CD4-positive, alpha-beta T cell treated with Interleukin-4 for 4 hours (primary cell): ENCODE results near the gene CPLANE2.
"Not testable (repeated sequence)": the region's sequence is repeated elsewhere in the genome, so short reads cannot be mapped to it uniquely, and the experiment has no call there.

Experiments used
- DNase-seq: peaks from one replicate; pipeline ENCODE4 v3.0.0-alpha.2; 2020

Gene CPLANE2, protein sequence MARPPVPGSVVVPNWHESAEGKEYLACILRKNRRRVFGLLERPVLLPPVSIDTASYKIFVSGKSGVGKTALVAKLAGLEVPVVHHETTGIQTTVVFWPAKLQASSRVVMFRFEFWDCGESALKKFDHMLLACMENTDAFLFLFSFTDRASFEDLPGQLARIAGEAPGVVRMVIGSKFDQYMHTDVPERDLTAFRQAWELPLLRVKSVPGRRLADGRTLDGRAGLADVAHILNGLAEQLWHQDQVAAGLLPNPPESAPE

DNA sequence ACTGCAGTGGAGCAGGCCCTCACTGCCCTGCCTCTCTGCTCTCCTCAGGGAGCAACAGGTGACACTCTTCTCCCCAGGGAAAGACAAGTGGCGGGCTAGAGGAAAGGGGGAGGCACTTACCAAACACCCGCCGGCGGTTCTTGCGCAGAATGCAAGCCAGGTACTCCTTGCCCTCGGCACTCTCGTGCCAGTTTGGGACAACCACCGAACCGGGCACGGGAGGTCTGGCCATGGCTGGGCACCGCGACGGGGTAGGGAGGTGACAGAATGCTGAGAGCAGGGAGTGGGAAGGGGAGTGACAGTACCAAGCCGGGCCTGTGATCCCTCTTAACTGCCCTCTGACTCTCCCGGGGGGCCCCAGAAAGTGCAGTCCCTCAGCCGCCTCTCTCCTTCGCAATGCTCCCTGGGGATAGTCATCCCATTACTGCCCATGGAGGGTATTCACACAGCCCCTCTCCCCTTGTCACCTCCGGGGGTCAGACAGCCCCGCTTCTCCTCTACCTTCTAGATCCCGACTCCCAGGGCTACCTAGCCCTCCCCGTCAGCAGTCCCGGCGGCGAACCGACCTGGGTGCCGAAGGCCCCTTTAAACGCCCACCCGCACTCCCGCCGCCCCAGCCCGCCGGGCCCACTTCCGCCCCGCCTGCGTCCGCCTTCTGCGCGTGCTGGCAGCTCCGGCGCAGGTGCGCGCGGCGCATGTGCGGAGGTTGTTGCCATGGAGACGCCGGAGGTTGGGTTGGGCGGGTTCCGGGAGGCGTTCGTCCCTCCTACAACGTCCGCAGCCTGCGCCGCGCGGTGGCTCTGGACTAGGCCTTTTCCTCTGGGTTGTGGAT lies at the start of gene CPLANE2:
CPLANE2 (minus strand) TSS at position 673 of the 832 bp plus-strand sequence; CDS start at position 232, 441 bp downstream.
- peak; percentile 95 for DNase-seq

DNA sequence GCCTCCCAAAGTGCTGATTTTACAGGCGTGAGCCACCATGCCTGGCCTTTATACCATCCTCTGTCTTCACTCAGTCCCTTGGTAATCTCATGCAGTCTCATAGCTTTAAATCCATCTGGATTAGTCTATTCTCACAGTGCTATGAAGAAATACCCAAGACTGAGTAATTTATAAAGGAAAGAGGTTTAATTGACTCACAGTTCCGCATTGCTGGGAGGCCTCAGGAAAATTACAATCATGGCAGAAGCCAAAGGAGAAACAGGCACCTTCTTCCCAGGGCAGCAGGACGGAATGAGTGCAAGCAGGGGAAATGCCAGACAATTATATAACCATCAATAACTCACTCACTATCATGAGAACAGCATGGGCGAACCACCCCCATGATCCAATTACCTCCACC lies 49.1 kb upstream of the CPLANE2 start:
- DNase-seq: no peak

DNA sequence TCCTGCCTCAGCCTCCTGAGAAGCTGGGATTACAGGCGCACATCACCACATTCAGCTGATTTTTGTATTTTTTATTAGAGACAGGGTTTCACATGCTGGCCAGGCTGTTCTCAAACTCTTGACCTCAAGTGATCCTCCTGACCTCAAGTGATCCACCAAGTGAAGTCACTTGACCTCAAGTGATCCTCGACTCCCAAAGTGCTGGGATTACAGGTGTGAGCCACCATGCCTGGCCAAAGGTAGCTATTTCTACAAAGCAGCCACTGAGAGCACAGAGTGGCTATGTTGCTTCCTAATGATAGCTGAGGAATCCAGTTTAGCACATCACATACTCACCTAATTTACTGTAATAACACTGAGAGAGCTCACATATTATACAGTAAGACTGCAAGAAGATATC lies 44.8 kb upstream of the CPLANE2 start:
- DNase-seq: no peak

DNA sequence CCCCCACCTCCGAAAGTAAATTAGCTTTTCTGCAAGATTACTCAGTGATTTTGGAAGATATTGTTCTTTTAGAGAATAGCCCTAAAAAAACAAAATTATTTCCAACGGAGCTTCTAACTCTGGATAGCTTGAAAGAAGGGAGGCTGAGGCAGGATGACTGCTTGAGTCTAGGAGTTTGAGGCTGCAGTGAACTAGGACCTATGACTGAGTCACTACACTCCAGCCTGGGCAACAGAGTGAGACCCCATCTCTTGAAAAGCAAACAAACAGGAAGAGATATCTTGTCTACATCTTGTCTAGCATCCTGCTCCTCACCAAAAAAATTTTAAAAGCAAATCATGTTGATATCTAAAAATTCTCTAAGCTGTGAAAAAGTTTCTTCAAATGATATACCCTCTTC lies 42.2 kb upstream of the CPLANE2 start:
- no peak for DNase-seq

DNA sequence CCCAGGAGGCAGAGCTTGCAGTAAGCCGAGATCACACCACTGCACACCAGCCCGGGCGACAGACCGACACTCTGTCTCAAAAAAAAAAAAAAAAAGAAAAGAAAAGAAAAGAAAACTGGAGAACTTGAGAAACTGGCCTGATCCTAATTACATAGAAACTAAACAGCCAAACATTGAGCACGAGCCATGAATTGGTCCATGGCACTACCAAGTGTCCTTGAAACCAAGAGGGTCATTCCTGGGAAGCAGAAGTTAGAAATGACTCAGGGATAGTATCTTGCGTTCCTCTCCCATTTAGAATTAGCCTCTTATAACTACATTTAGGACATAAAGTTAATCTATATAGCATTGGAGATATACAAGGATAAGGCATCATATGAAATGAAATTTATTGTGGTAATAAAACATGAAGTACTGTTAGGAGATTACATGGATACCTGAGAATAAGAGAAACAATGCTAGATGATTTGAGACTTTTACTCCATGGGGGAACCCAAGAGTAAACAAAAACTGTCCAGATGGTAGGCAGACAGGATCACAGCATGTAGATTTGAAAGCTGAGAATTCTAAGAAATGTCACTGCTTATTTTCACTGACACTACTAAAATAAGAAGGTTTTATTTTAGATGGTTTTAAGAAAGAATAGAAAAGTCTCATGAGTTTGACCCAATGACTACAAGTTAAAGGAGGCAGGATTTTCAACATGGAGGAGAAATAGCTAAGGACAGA lies 39.5 kb upstream of the CPLANE2 start:
- DNase-seq: no peak

DNA sequence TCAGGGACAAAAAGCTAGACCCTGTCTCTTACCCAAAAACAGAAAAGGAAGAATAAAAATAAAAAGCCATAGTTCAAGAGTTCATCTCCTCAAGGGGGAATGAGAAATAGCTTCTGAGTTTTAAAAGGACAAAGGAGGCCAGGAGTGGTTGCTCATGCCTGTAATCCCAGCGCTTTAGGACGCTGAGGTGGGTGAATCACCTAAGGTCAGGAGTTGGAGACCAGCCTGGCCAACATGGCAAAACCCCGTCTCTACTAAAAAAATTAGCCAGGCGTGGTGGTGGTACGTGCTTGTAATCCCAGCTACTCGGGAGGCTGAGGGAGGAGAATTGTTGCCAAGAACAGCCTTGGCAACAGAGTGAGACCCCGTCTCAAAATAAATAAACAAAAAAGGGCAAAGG lies 38.6 kb upstream of the CPLANE2 start:
- DNase-seq: no peak

DNA sequence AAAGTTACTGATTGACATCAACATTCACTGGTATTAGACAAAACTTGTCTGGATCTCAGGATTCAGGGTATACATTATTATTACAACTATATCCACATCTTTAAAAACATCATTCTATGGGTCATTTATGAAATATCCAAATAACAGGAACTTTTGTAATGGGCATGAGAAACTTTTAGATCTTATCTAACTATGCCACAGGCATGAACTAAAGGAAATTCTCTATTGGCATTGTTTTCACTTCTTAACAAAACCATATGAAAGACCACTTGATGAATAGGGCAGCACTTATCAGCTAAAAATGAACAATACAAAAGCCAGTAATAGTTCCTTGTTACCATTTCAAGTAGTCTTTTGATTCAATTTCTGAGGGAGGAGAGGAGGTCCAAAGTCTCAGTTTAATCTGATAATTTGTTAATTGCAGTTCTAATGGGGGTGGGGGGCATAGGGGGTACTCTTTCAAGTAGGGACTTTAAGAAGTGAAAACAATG lies 30.8 kb upstream of the CPLANE2 start:
- DNase-seq: no peak

DNA sequence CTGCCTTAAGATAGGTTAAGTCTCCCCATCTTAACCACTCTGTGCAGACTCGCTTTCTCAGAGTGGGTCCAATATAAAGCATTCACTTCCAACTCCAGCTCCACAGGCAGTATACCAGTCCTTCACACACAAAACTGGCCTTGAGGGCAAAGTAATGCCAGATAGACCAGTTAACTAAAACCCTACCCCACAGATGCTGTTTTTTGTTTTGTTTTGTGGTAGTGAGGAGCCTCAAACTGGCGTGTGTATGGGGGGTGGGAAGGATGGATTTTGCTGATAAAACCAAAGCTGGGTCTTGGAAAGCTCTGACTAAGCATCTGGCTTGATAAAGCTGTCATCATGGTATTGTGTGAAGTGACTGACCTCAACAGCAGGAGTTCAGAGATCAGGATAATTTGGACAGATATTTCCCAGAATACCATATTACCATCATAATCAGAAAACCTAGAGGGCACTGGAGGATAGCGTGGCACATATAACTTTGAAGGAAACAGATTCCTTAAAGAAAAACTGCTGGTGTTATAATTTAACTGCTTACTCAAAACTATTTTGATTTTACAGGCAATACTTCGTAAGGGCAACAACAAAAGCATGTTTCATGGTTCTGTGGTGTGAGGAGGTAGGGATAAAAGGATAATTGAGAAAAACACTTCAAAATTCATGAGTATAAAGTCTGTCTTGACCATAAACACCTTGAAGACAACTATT lies 29.6 kb upstream of the CPLANE2 start:
- DNase-seq: no peak

DNA sequence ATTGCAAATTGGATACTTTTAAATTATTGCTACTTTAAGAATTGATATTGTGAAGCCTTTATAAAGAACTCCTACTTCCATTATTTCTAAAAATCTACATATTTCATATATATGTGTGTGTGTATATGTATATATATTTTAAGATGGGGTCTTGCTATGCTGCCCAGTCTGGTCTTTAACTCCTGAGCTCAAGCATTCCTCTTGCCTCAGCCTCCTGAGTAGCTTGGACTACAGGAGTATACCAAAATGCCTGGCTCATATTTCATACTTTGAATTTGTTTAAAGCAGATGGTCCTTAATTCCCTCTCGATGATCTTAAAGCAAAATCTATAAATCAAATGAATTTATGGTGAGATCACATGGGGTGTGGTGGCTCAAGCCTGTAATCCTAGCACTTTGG lies 25.1 kb upstream of the CPLANE2 start:
- no peak for DNase-seq

DNA sequence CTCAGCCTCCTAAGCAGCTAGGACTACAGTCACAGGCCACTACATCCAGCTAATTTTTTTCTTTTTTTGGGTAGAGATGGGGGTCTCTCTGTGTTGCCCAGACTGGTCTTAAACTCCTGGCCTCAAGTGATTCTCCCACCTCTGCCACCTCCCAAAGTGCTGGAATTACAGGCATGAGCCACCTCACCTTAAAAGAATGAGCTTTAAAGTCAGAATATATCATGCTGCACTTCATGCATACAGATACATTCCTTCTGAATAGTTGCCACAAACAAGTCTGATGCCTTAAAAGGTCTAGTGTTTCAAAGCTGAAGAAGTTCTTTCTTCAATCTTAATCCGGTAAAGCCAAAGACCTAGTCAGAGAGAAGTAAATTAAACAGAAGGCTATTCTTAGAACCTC lies 23.8 kb upstream of the CPLANE2 start:
- DNase-seq: no peak

DNA sequence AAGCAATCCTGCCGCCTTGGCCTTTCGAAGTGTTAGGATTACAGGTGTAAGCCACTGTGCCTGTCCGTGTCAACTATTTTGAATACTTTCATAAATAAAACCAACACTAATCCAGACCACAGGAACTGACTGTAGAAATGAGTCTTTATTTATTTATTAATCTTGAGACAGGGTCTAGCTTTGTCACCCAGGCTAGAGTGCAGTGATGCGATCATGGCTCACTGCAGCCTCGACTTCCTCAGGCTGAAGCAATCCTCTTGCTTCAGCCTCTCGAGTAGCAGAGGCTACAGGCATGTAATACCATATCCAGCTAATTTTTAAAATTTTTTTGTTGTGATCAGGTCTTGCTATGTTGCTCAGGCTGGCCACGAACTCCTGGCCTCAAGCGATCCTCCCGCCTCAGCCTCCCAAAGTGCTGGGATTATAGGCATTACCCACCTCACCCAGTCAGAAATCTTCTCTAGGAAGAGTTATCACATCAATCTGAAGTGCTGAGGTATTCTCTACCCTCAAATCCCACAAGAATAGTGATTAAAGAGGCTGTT lies 21.7 kb upstream of the CPLANE2 start:
- no peak for DNase-seq

DNA sequence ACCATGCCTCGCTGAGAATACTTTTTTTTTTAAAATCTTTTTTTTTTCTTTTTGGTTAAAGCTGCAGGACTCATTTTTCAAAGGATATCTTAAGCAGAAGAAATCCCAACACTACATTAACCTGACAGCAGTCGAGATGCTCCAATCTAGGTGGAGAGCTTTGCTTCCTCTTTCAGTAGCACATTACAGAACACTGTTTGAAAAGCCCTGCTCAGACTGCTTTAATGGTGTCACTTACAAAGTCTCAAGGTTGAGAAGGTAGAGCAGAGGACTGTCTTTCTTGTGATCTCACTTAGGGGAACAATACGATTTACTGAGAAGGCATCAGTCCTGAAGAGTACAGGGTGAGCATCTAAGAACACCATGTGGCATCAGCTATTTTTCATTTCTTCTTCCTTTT lies 21.0 kb upstream of the CPLANE2 start:
- DNase-seq: no peak

DNA sequence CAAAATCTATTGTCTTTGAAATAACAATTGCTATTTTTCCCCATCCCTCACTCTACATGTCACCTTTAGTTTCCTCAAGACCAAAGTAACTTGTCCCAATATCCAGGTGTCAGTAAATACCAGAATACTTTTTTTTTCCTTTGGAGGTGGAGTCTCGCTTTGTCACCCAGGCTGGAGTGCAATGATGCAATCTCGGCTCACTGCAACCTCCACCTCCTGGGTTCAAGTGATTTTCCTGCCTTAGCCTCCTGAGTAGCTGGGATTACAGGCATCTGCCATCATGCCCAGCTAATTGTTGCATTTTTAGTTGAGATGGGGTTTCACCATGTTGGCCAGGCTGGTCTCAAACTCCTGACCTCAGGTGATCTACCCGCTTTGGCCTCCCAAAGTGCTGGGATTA lies 20.6 kb upstream of the CPLANE2 start:
- not testable (repeated sequence) for DNase-seq

DNA sequence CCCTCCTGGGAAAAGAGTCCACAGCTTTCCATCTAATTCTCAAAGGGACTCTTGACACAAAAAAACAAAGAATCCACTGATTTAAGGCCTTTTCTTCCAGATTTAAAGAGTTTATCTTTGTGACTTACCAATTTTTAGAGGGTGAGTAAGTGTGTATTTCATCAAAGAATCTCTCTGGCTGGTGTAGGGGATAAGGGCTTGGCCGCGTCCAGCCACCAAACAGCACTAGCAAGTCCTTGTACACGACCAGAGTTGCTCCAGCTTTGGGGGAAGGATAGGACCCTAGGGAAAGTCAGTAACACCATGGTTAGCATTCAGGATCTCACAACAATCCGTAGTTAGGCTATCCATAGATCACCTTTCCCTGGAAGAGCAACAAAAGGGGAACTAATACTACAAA lies 19.5 kb upstream of the CPLANE2 start:
- DNase-seq: no peak

DNA sequence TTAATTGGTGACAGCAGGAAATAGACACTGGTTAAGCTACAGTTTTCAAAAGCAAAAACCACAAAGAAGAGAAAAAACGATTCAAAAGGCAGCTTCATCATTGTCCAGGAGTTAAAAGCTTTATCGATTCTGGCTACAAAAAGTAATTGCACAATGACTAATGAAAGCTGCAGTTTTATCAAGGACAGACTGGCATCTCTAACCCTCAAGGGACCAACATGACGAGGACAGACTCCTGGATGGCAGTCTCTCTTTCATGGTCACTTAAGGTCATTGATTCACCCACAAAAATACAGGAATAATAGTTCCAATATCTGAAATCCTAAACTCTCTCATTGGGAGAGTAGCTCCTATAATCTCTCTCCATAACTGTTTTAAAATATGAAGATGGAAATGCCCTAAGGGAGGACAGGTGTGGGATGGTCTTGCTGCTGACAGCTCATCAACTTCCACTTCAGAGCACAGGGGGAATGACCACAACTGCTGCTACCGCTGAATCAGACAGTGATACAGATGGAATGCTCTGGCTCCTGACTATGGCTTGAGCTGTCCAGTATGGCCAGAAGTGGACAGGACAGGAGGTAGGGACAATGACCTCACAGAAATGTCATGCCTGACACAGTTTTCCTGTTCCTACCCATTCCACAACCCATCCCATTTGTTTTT lies 17.4 kb upstream of the CPLANE2 start:
- DNase-seq: no peak

DNA sequence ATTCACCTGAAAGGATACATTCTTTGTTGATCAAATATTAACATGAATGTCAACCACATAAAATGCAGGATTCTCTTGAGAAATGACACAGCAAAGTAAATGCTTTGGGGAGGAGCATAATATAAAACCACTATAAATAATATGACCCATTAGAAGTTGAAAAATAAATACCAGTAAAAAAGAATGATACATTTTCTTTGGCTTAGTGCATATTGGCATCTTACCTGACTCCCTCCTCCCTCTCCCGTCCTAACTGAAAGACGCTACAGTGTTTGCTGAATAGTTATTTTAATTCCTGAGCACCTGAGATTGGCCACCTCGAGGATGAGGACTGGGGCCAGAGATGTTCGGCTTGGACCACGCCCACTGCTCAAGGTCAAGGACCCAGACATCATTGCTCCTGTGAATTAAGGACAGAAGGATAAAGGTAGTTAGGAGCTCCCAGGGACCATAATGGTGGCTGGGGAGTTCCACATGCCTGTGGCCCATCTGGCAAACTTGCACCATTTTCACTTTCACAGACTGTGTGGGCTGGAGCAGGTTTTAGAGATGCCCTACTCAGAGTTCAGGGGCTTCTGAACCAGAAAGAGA lies 16.4 kb upstream of the CPLANE2 start:
- DNase-seq: no peak

DNA sequence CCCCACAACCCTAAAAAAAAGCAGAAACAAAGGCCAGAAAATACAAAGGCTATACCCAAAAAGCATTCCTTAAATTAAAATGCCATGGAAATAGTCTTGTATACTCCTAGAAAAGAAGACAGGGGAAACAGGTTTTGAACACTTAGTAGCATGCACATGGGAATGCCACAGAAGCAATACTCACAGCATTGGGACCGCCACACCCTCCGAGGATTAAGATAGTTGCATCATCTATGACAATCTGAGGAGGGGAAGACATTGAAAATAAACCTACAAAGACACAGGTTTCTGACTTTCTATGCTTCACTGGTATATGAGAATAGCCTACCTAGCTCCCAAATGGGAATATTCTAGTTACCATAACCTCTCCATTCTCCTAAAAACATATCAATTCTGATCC lies 15.9 kb upstream of the CPLANE2 start:
- no peak for DNase-seq

DNA sequence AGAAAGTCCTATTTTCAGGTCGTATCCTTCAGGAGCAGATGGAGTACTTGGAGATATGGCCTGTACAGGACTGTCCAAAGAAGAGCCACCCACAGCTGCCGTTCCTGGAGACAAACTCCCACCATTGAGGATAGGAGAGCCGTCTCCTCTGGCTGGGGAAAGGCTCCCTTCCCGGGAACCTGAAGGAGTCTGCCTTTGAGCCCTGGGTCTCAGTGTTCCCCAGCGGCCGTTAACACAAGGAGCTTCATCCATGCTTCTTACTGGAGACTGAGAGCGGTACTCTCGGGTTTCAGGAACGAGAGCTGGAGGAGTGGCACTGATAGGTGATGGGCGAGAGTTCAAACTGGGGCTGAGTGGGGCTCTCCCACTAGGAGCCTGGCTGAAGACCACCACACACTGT lies 14.4 kb upstream of the CPLANE2 start:
- DNase-seq: no peak

DNA sequence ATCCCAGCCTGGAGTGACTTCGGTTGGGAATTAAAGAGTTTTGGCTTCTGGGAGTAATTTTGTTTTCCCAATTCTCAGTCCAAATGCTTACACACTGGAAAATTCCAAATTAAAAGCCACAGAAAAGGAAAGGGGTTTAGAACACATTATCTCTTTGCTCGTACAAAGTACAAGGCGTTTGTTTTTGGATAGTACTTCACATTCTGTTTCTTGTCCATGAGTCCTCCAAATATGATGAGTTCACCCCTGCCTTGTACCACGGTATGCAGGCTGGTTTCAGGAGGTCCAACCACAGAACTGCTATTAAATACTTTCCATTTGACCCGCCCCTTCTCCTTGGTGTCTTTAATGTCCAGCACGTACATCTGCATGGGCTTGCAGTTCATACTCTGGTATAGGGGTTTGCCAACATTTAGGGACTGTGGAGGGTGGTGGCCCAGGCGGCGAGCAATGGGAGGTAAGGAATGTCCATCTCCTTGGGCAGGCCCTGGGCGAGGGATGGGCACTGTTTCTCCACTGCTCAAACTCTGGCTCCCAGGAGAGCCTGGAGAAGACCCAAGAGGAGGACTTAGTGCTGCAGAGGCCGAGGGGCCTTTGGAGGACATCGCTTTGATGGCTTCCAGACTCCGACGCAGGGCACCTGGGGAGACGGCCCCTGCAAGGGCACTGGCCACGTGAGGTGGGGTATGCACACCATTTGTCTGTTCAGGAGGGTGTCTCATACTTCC lies 13.7 kb upstream of the CPLANE2 start:
- DNase-seq: no peak

DNA sequence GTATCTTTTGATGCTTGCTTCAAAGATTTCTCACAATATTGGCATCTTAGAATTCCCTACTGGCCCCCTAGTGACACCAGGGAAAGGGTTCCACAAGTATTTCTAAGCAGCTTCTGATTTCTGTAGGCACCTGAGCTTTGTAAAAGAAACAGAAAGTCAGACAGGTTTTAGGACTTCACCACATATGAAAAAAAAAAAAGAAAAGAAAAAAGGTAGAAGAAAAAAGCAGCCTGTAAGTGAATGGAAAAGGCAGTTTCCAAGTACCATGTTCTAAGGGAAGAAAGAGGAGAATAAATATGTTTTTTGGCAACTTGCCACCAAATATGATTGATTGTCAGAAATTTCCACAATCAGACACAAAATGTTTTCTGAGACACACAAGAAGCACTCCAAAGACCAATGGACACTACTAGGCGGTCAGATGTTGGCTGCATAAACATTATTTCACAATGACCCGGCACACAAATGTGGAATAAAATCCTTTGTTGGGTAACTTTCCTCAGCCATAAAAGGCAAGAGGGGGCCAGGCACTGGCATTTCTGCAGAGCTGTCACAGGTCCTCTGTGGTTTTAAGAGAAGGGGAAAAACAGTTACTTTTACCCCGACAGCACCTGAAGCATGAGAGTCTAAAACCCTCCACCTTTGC lies 12.7 kb upstream of the CPLANE2 start:
- DNase-seq: no peak
